GM12874 (cell line): ENCODE results near the gene PRPH.

Experiments used
- TF ChIP-seq, protein P1 (sequence below): IDR thresholded peaks from 2 replicates; pipeline ENCODE4 v1.5.1; 2011; ENCODE audit warnings: low read depth, mild to moderate bottlenecking, control low read depth, low read length, moderate library complexity; ENCODE audit not compliant: insufficient read depth

PRPH gene

GRCh38 chr12:49332441-49332861 lies 37.5 kb downstream of the PRPH start:
- TF ChIP-seq, protein P1, sequence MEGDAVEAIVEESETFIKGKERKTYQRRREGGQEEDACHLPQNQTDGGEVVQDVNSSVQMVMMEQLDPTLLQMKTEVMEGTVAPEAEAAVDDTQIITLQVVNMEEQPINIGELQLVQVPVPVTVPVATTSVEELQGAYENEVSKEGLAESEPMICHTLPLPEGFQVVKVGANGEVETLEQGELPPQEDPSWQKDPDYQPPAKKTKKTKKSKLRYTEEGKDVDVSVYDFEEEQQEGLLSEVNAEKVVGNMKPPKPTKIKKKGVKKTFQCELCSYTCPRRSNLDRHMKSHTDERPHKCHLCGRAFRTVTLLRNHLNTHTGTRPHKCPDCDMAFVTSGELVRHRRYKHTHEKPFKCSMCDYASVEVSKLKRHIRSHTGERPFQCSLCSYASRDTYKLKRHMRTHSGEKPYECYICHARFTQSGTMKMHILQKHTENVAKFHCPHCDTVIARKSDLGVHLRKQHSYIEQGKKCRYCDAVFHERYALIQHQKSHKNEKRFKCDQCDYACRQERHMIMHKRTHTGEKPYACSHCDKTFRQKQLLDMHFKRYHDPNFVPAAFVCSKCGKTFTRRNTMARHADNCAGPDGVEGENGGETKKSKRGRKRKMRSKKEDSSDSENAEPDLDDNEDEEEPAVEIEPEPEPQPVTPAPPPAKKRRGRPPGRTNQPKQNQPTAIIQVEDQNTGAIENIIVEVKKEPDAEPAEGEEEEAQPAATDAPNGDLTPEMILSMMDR: no peak

GRCh38 chr12:49332891-49333371 lies 38.0 kb downstream of the PRPH start:
- TF ChIP-seq, protein P1: no peak

GRCh38 chr12:49334226-49334625 lies 39.3 kb downstream of the PRPH start:
- TF ChIP-seq, protein P1: no peak

DNA sequence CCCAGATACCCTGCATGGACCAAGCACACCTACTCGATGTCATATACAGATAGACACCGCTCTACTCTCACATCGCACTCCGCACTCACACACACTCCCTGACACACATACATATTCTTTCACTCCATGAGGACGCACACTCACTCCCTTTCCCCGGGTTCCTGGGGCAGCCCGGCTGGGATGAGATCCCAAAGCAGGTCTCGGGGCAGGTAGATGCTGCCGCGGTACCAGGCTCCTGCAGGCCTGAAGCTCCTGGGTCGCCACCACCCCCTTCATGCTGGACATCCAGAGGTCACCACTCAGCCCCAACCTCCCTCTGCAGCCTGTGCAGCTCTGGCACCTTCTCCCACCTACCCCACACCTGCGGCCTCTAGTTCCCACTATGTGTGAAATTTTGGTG lies 39.7 kb downstream of the PRPH start:
- TF ChIP-seq, protein P1: no peak

GRCh38 chr12:49335118-49335954 lies 40.4 kb downstream of the PRPH start:
- TF ChIP-seq, protein P1: no peak

DNA sequence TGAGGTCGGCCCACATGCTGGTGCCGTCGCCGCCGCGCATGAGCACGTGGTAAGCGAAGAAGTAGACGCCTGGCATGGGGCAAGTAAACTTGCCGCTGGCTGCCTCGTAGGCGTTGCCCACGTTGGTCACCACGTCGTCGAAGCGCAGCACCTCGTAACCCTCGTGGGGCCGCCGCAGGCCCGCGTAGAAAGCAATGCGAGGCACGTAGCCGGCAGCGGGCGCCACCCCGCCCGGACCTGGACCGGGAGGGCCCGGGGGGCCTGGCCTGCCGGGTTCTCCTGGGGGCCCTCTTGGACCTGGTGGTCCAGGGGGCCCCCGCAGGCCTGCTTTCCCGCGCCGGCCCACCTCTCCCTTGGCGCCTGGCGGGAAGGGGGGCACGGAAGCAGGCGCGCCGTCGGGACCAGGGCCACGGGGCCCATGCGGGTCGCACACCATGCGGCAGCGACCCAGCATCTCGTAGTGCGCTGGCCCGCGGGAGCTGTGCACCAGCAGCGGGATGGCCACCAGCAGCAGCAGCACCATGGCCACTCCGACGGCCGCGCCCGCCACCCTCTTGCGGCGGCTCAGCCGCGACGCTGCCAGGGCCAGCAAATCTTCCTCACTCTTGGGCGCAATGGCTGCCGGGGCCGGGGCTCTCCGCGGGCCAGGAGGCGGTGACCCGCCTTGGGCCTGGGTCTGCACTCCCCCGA lies 41.2 kb downstream of the PRPH start:
- TF ChIP-seq, protein P1: no peak
